ENCODE data around the gene SLC38A9.

SLC38A9 gene

DNA sequence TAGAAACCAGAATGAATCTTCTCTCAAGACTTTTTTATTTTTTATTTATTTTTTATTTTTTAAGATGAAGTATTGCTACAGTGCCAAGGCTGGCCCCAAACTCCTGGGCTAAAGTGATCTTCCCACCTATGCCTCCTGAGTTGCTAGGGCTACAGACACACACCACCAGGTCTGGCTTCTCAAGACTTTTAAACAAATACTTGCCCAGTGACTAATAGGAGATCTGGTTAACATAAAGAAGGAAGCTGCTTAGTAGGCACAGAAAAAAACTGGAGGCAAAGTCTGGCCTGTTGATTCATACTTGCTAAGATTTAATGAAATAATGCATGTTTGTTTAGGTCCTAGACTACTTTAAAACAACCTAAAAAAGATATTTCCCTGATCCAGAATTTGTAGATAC, 43.8 kb downstream of the SLC38A9 start:
- no peak overlapping the region for H3K4me3 ChIP-seq (ENCODE audit: control insufficient read depth, low read depth, low read length)
- peak; percentile 42 for DNase-seq (ENCODE audit: low read depth)

DNA sequence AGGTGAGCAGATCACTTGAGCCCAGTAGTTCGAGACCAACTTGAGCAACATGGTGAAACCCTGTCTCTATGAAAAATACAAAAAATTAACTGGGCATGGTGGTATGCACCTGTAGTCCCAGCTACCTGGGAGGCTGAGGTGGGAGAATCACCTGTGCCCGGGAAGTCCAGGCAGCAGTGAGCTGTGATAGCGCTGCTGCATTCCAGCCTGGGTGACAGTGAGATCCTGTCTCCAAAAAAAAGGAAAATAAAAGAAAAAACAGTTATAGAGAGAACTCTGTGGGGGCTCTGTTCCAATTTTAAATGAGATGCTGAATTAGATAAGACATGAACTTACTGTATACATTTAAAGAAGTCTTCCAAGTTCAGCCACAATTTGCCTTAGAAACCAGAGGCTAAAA, 44.2 kb downstream of the SLC38A9 start:
- no peak for DNase-seq (ENCODE audit: low read depth)
- TF ChIP-seq CTCF (IDR thresholded peaks at IDR 0.05; ENCODE audit: control insufficient read depth, insufficient read depth, low read depth, low read length, missing control alignments), result no peak
- no peak overlapping the region for H3K4me3 ChIP-seq (ENCODE audit: control insufficient read depth, low read depth, low read length)

More for the DNA sequence above, 43.8 kb downstream of the SLC38A9 start:
- no peak for TF ChIP-seq CTCF (IDR thresholded peaks at IDR 0.05; ENCODE audit: control insufficient read depth, insufficient read depth, low read depth, low read length, missing control alignments)

GRCh38 chr5:55665065-55665464, 47.1 kb downstream of the SLC38A9 start:
- DNase-seq (ENCODE audit: low read depth), result no peak
- TF ChIP-seq CTCF (IDR thresholded peaks at IDR 0.05; ENCODE audit: control insufficient read depth, insufficient read depth, low read depth, low read length, missing control alignments), result no peak
- no peak overlapping the region for H3K4me3 ChIP-seq (ENCODE audit: control insufficient read depth, low read depth, low read length)

GRCh38 chr5:55657443-55657842, 54.7 kb downstream of the SLC38A9 start:
- TF ChIP-seq CTCF (IDR thresholded peaks at IDR 0.05; ENCODE audit: control insufficient read depth, insufficient read depth, low read depth, low read length, missing control alignments), result no peak
- no peak overlapping the region for H3K4me3 ChIP-seq (ENCODE audit: control insufficient read depth, low read depth, low read length)
- no peak for DNase-seq (ENCODE audit: low read depth)

DNA sequence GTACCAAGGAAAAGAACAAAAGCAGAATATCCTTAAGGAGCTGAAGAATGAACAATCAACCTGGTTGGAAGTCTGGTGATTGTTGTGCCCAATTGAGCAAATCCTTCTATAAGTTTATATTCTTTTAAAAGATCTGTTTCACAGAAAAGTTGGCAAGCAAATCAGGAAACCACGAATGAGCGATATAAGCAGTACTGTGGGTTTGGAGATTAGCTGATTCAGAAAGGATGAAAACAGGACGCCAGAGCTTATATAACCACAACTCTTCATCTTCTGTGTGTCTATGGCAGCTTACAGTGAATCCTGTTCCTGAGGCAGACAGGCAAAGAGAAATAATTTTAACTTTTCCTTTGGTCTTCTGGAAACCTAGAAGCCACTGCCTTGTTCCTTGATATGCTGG, 61.7 kb downstream of the SLC38A9 start:
- TF ChIP-seq CTCF (IDR thresholded peaks at IDR 0.05; ENCODE audit: control insufficient read depth, insufficient read depth, low read depth, low read length, missing control alignments), result no peak
- no peak overlapping the region for H3K4me3 ChIP-seq (ENCODE audit: control insufficient read depth, low read depth, low read length)
- DNase-seq (ENCODE audit: low read depth), result peak; percentile 48

DNA sequence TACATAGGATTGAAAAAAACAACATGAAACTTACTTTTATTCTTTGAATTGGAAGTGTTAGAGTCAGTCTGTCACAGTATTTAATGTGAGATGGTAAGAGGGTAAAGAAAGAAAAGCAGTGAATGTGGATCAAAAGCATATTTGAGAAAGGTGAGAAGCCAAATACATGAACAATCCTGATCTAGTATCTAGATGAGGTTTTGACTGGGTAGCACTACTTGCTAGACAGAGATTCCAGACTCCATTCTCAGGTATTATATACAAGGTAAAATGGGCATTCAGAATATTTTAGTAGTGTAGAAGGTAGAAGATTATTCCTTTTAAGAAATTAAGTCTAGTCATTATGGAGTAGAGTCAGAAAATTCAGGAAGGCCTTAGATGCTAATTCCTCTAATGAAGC, 62.2 kb downstream of the SLC38A9 start:
- no peak overlapping the region for H3K4me3 ChIP-seq (ENCODE audit: control insufficient read depth, low read depth, low read length)

More for the DNA sequence above, 62.2 kb downstream of the SLC38A9 start:
- TF ChIP-seq CTCF (IDR thresholded peaks at IDR 0.05; ENCODE audit: control insufficient read depth, insufficient read depth, low read depth, low read length, missing control alignments), result no peak
- DNase-seq (ENCODE audit: low read depth), result no peak
